ENCODE data around the gene OSBPL8. TPM values are rescaled to one million over a fixed set of nuclear protein-coding genes. Genes with fewer than 3 reads are reported as not detected.

OSBPL8 gene
- total and polyA plus RNA-seq, 8 donors = 7.7 to 147 (median 29.4) TPM

- WGBS, 5 donors = 71 to 86% (median 82%) methylated on average over 1 of the region's 1 CpG
- intact Hi-C loops (cut with DNase I; ENCODE audit: low total_unique reads) = no loop called here
- H3K27me3 ChIP-seq = no peaks in the 10 kb centered on the region
- TF ChIP-seq POLR2A (IDR thresholded peaks at IDR 0.05) (no peak), EP300 (IDR thresholded peaks at IDR 0.05) (no peak), POLR2AphosphoS5 (IDR thresholded peaks at IDR 0.05) (no peak), CTCF (IDR thresholded peaks at IDR 0.05) (no peak)
- H3K4me1 ChIP-seq = no peaks in the 10 kb centered on the region
- no peak overlapping the region for H3K4me3 ChIP-seq
- H3K27ac ChIP-seq = no peak overlapping the region
- no peak for DNase-seq
- H3K9me3 ChIP-seq = no peaks in the 10 kb centered on the region
- peaks cover 0 to 69% (median 59%) of the 10 kb centered on the region in 4 donors for H3K36me3 ChIP-seq
These were observed 168.1 kb downstream of the OSBPL8 start for GRCh38 chr12:76391461-76391860.

DNA sequence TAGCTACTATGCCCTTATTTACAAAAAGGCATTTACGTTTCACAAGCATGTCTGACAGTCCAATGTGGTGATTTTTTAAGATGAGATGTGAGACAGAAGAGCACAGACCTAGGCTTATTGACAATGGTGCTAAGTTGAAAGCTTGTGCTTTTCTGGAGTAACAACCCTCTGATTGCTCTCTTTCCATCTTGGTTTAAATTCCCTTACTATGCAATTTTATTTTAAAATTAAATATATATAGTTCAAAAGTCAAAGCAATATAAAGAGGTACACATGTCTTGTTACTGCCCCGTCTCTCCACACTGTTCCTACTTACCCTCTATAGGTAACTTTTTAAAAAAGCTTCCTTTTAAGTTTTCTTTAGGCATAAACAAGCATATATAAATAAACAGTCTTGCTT, 172.0 kb downstream of the OSBPL8 start:
- WGBS, 5 donors = 84 to 94% (median 93%) methylated on average over 2 of the region's 2 CpGs
- H3K27me3 ChIP-seq = no peaks in the 10 kb centered on the region
- H3K27ac ChIP-seq = no peak overlapping the region
- intact Hi-C loops (cut with DNase I; ENCODE audit: low total_unique reads) = no loop called here
- TF ChIP-seq CTCF (IDR thresholded peaks at IDR 0.05) (no peak), POLR2AphosphoS5 (IDR thresholded peaks at IDR 0.05) (no peak), EP300 (IDR thresholded peaks at IDR 0.05) (no peak), POLR2A (IDR thresholded peaks at IDR 0.05) (no peak)
- no peaks in the 10 kb centered on the region for H3K4me1 ChIP-seq
- no peak for DNase-seq
- H3K9me3 ChIP-seq = no peaks in the 10 kb centered on the region
- H3K4me3 ChIP-seq = no peak overlapping the region
- H3K36me3 ChIP-seq = peaks cover 4 to 84% (median 77%) of the 10 kb centered on the region in 4 donors

DNA sequence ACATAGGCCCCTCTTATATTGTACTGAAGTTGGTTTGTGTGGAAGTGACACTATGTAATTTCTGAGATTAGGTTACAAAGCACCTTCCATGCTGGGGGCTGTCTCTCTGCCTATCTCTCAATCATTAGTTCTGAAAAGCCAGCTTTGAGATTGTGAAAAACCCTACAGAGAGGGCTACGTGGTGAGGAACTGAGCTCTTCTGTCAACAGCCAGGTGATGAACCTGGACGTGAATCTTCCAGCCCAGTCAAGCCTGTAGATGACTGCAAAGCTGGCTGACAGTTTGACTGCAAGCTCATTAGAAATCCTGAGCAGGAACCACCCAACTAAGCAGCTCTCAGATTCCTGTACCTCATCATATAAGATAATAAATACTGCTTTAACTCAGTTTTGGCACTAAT, 175.0 kb downstream of the OSBPL8 start:
- Histone ChIP-seq H3K4me1 (no peaks in the 10 kb centered on the region), H3K9me3 (no peaks in the 10 kb centered on the region), H3K4me3 (no peak overlapping the region), H3K27ac (no peak overlapping the region), H3K36me3 (peaks cover 4 to 62% (median 53%) of the 10 kb centered on the region in 4 donors), H3K27me3 (no peaks in the 10 kb centered on the region)
- 89 to 96% (median 92%) methylated on average over 2 of the region's 2 CpGs for WGBS, 5 donors
- TF ChIP-seq EP300 (IDR thresholded peaks at IDR 0.05) (no peak), POLR2AphosphoS5 (IDR thresholded peaks at IDR 0.05) (no peak), POLR2A (IDR thresholded peaks at IDR 0.05) (no peak), CTCF (IDR thresholded peaks at IDR 0.05) (no peak)
- intact Hi-C loops (cut with DNase I; ENCODE audit: low total_unique reads) = no loop called here
- no peak for DNase-seq

DNA sequence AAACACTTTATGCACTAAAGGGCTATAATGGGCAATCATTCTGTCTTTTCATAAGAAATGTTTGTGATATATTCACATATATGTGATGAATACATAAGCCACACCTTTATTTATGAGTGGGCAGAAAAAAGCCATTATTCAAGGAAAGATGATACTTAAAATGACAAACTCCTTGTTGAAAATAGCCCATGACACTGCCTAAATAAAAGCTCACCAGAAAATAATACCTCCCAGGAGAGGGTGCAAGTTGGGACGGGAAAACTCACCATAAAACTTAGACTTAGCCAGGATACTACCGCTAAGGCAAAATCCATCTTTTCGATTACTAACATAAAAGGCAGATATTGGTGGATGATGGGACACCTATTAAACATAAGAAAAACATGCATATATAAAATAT, 175.6 kb downstream of the OSBPL8 start:
- no peaks in the 10 kb centered on the region for H3K4me1 ChIP-seq
- H3K4me3 ChIP-seq = no peak overlapping the region
- H3K27ac ChIP-seq = no peak overlapping the region
- no peaks in the 10 kb centered on the region for H3K9me3 ChIP-seq
- intact Hi-C loops (cut with DNase I; ENCODE audit: low total_unique reads) = no loop called here
- peaks cover 4 to 58% (median 48%) of the 10 kb centered on the region in 4 donors for H3K36me3 ChIP-seq
- no peak for DNase-seq
- 97 to 99% (median 97%) methylated on average over 3 of the region's 3 CpGs for WGBS, 5 donors
- no peaks in the 10 kb centered on the region for H3K27me3 ChIP-seq
- TF ChIP-seq POLR2A (IDR thresholded peaks at IDR 0.05) = no peak
- no peak for TF ChIP-seq CTCF (IDR thresholded peaks at IDR 0.05)
- no peak for TF ChIP-seq POLR2AphosphoS5 (IDR thresholded peaks at IDR 0.05)
- TF ChIP-seq EP300 (IDR thresholded peaks at IDR 0.05) = no peak

Data from stomach (tissue), 9 donors.